Thymus (tissue), 11 donors: ENCODE measurements around the gene ADAMTS20. TPM values are rescaled to one million over a fixed set of nuclear protein-coding genes. Genes with fewer than 3 reads are reported as not detected.
"Not testable (repeated sequence)": the region's sequence is repeated elsewhere in the genome, so short reads cannot be mapped to it uniquely, and the experiment has no call there.

Experiments
- DNase-seq, 9 donors: peaks; one replicate each; pipeline ENCODE4 v3.0.0-alpha.2; 2013; ENCODE audit warnings: low spot score in 9 of 9, low read depth in 6 of 9, missing footprints in 1 of 9
- H3K27ac ChIP-seq, 2 donors: one replicate each; pipeline ENCODE4 v1.5.1; 2013; ENCODE audit warnings: control low read depth in 1 of 2, low read depth in 1 of 2, low read length in 1 of 2, mild to moderate bottlenecking in 1 of 2, moderate library complexity in 1 of 2
- H3K27me3 ChIP-seq, 2 donors: one replicate each; pipeline ENCODE4 v1.5.1; 2013; ENCODE audit warnings: low read length in 1 of 2; ENCODE audit not compliant: control insufficient read depth in 2 of 2, insufficient read depth in 1 of 2
- H3K36me3 ChIP-seq, 2 donors: one replicate each; pipeline ENCODE4 v1.5.1; 2013; ENCODE audit warnings: low read length in 1 of 2, mild to moderate bottlenecking in 1 of 2, moderate library complexity in 1 of 2; ENCODE audit not compliant: control insufficient read depth in 2 of 2, insufficient read depth in 2 of 2
- H3K4me1 ChIP-seq, 2 donors: one replicate each; pipeline ENCODE4 v1.5.1; 2013; ENCODE audit warnings: low read length in 2 of 2; ENCODE audit not compliant: control insufficient read depth in 2 of 2, insufficient read depth in 2 of 2
- H3K4me3 ChIP-seq, 2 donors: one replicate each; pipeline ENCODE4 v1.5.1; 2013; ENCODE audit warnings: low read length in 2 of 2, control low read depth in 1 of 2, mild to moderate bottlenecking in 1 of 2
- H3K9me3 ChIP-seq, 2 donors: one replicate each; pipeline ENCODE4 v1.5.1; 2013; ENCODE audit warnings: low read length in 1 of 2, mild to moderate bottlenecking in 1 of 2; ENCODE audit not compliant: control insufficient read depth in 2 of 2, insufficient read depth in 1 of 2
- WGBS: extraction: QIAGEN DNeasy Blood & Tissue Kit; methylation state at CpG from one replicate; pipeline ENCODE4 v1.1.7; 2013; 5-methylcytosine and 5-hydroxymethylcytosine counted together
- polyA plus RNA-seq: library from polyadenylated mRNA; stranded (reverse); fragments of 200-250 nt; gene quantifications from one replicate; pipeline ENCODE4 v1.2.3, GENCODE V29; 2013
- total RNA-seq: library from RNA; stranded (reverse); fragments of 120-200 nt; gene quantifications from one replicate; pipeline ENCODE4 v1.2.4, GENCODE V29; 2013
- donor health status: healthy.

ADAMTS20 gene
- total and polyA plus RNA-seq, 2 donors, result under 0.01 to 0.09 TPM

GRCh38 chr12:43577381-43577780, 25.4 kb upstream of the ADAMTS20 start:
- Histone ChIP-seq H3K4me3 (no peak overlapping the region), H3K27me3 (no peaks in the 10 kb centered on the region), H3K4me1 (no peaks in the 10 kb centered on the region), H3K9me3 (no peaks in the 10 kb centered on the region), H3K27ac (no peak overlapping the region), H3K36me3 (no peaks in the 10 kb centered on the region)
- WGBS, result 85% methylated on average over 3 of the region's 3 CpGs
- DNase-seq, result no peak

GRCh38 chr12:43576162-43576561, 24.2 kb upstream of the ADAMTS20 start:
- 95% methylated on average over 2 of the region's 2 CpGs for WGBS
- Histone ChIP-seq H3K27me3 (no peaks in the 10 kb centered on the region), H3K36me3 (no peaks in the 10 kb centered on the region), H3K9me3 (peaks cover 0 to 4% of the 10 kb centered on the region in 2 donors), H3K4me3 (no peak overlapping the region), H3K27ac (no peak overlapping the region), H3K4me1 (no peaks in the 10 kb centered on the region)
- DNase-seq, result no peak

GRCh38 chr12:43571885-43572284, 19.9 kb upstream of the ADAMTS20 start:
- Histone ChIP-seq H3K36me3 (no peaks in the 10 kb centered on the region), H3K27ac (no peak overlapping the region), H3K27me3 (no peaks in the 10 kb centered on the region), H3K4me1 (no peaks in the 10 kb centered on the region), H3K4me3 (no peak overlapping the region), H3K9me3 (peaks cover 0 to 4% of the 10 kb centered on the region in 2 donors)
- WGBS, result 48% methylated on average over 27 of the region's 27 CpGs
- no peak for DNase-seq

- Histone ChIP-seq H3K27ac (no peak overlapping the region), H3K27me3 (peaks cover 12 to 22% of the 10 kb centered on the region in 2 donors), H3K36me3 (no peaks in the 10 kb centered on the region), H3K4me1 (no peaks in the 10 kb centered on the region), H3K4me3 (no peak overlapping the region), H3K9me3 (peaks cover 0 to 2% of the 10 kb centered on the region in 2 donors)
- no peak for DNase-seq
Observed at GRCh38 chr12:43556057-43556456, 4.1 kb upstream of the ADAMTS20 start.

GRCh38 chr12:43551279-43551970, 578 bp downstream of the ADAMTS20 start:
- Histone ChIP-seq H3K27me3 (peaks cover 16 to 30% of the 10 kb centered on the region in 2 donors), H3K27ac (no peak overlapping the region), H3K4me3 (no peak overlapping the region), H3K9me3 (peaks cover 0 to 2% of the 10 kb centered on the region in 2 donors), H3K36me3 (no peaks in the 10 kb centered on the region), H3K4me1 (no peaks in the 10 kb centered on the region)
- no peak for DNase-seq
- 10% methylated on average over 48 of the region's 48 CpGs for WGBS

GRCh38 chr12:43550831-43551271, 1.2 kb downstream of the ADAMTS20 start:
- H3K9me3 ChIP-seq, result peaks cover 0 to 2% of the 10 kb centered on the region in 2 donors
- no peaks in the 10 kb centered on the region for H3K36me3 ChIP-seq
- DNase-seq, result no peak
- no peak overlapping the region for H3K4me3 ChIP-seq
- 14% methylated on average over 31 of the region's 31 CpGs for WGBS
- H3K27me3 ChIP-seq, result peaks cover 16 to 30% of the 10 kb centered on the region in 2 donors
- no peak overlapping the region for H3K27ac ChIP-seq
- no peaks in the 10 kb centered on the region for H3K4me1 ChIP-seq

- H3K27me3 ChIP-seq, result no peaks in the 10 kb centered on the region
- no peaks in the 10 kb centered on the region for H3K36me3 ChIP-seq
- no peak for DNase-seq
- no peaks in the 10 kb centered on the region for H3K9me3 ChIP-seq
- H3K4me3 ChIP-seq, result no peak overlapping the region
- WGBS, result 91% methylated on average over 3 of the region's 3 CpGs
- H3K27ac ChIP-seq, result no peak overlapping the region
- H3K4me1 ChIP-seq, result no peaks in the 10 kb centered on the region
Observed at GRCh38 chr12:43544703-43545102, 7.3 kb downstream of the ADAMTS20 start.

- no peak for DNase-seq
- Histone ChIP-seq H3K36me3 (no peaks in the 10 kb centered on the region), H3K9me3 (no peaks in the 10 kb centered on the region), H3K4me1 (no peaks in the 10 kb centered on the region), H3K27me3 (no peaks in the 10 kb centered on the region), H3K27ac (no peak overlapping the region), H3K4me3 (no peak overlapping the region)
Observed at GRCh38 chr12:43540470-43540869, 11.5 kb downstream of the ADAMTS20 start.

- not testable (repeated sequence) for H3K4me3 ChIP-seq, H3K4me1 ChIP-seq, H3K9me3 ChIP-seq, H3K27ac ChIP-seq, H3K36me3 ChIP-seq, H3K27me3 ChIP-seq, DNase-seq
Observed at GRCh38 chr12:43537675-43538074, 14.3 kb downstream of the ADAMTS20 start.
